Chondrocyte (in vitro differentiated cells): ENCODE results near the gene C9orf72. TPM values are rescaled to one million over a fixed set of nuclear protein-coding genes. Genes with fewer than 3 reads are reported as not detected.

Experiments
- DNase-seq: peaks from one replicate; pipeline ENCODE4 v3.0.0; 2021; ENCODE audit warnings: mixed read lengths, low spot score
- H3K27ac Mint-ChIP-seq: one replicate; pipeline ENCODE4 v1.8.0; 2021; ENCODE audit warnings: mild to moderate bottlenecking, moderate library complexity, mixed read lengths; ENCODE audit not compliant: unreplicated experiment
- H3K27me3 Mint-ChIP-seq: 2 replicates; pipeline ENCODE4 v1.8.0; 2021; ENCODE audit warnings: low read depth, mixed read lengths
- H3K36me3 Mint-ChIP-seq: 2 replicates; pipeline ENCODE4 v1.8.0; 2021; ENCODE audit warnings: low read depth, mixed read lengths
- H3K4me1 Mint-ChIP-seq: 2 replicates; pipeline ENCODE4 v1.8.0; 2021; ENCODE audit warnings: low read depth, mild to moderate bottlenecking, mixed read lengths
- H3K4me3 Mint-ChIP-seq: one replicate; pipeline ENCODE4 v1.8.0; 2021; ENCODE audit warnings: mild to moderate bottlenecking, moderate library complexity, mixed read lengths; ENCODE audit not compliant: unreplicated experiment
- H3K9me3 Mint-ChIP-seq: 2 replicates; pipeline ENCODE4 v1.8.0; 2021; ENCODE audit warnings: low read depth, mixed read lengths
- total RNA-seq: library from RNA; stranded (reverse); gene quantifications from 3 replicates; pipeline ENCODE4 v1.2.1, GENCODE V29; 2021
- TF ChIP-seq, protein P1 (sequence below): fragments of 200-600 bp; sonication (generic); IDR thresholded peaks from 2 replicates; pipeline ENCODE4 v1.5.0; 2021; ENCODE audit warnings: antibody characterized with exemption, mild to moderate bottlenecking, moderate library complexity

The C9orf72 gene
- total RNA-seq, 1 donor from 2014 or later, result 9.4 TPM

DNA sequence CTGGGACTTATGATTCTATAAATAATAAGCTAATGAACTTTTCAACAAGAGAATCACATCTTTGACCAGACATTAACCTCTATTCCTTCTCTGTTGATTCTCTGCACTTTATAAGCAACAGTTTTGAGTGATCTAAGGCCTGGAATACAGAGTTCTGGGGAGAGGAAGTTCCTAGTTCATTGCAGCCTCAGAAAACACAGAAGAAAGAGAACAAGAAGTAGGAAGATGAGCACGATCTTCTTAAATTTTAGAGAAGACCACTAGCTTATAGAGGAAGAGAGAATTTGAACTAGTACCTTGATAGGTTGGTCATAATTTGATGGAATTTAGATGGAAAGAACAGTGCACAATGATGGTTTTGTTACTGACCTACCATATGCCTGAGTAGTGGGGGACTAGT is 8.5 kb upstream of the C9orf72 start:
- Mint-ChIP-seq H3K4me3 (no peak overlapping the region), H3K27me3 (peaks cover 34% of the 10 kb centered on the region), H3K9me3 (peaks cover 9% of the 10 kb centered on the region), H3K27ac (no peak overlapping the region), H3K4me1 (no peaks in the 10 kb centered on the region), H3K36me3 (no peaks in the 10 kb centered on the region)
- TF ChIP-seq, protein P1, sequence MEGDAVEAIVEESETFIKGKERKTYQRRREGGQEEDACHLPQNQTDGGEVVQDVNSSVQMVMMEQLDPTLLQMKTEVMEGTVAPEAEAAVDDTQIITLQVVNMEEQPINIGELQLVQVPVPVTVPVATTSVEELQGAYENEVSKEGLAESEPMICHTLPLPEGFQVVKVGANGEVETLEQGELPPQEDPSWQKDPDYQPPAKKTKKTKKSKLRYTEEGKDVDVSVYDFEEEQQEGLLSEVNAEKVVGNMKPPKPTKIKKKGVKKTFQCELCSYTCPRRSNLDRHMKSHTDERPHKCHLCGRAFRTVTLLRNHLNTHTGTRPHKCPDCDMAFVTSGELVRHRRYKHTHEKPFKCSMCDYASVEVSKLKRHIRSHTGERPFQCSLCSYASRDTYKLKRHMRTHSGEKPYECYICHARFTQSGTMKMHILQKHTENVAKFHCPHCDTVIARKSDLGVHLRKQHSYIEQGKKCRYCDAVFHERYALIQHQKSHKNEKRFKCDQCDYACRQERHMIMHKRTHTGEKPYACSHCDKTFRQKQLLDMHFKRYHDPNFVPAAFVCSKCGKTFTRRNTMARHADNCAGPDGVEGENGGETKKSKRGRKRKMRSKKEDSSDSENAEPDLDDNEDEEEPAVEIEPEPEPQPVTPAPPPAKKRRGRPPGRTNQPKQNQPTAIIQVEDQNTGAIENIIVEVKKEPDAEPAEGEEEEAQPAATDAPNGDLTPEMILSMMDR, result no peak
- DNase-seq, result no peak

DNA sequence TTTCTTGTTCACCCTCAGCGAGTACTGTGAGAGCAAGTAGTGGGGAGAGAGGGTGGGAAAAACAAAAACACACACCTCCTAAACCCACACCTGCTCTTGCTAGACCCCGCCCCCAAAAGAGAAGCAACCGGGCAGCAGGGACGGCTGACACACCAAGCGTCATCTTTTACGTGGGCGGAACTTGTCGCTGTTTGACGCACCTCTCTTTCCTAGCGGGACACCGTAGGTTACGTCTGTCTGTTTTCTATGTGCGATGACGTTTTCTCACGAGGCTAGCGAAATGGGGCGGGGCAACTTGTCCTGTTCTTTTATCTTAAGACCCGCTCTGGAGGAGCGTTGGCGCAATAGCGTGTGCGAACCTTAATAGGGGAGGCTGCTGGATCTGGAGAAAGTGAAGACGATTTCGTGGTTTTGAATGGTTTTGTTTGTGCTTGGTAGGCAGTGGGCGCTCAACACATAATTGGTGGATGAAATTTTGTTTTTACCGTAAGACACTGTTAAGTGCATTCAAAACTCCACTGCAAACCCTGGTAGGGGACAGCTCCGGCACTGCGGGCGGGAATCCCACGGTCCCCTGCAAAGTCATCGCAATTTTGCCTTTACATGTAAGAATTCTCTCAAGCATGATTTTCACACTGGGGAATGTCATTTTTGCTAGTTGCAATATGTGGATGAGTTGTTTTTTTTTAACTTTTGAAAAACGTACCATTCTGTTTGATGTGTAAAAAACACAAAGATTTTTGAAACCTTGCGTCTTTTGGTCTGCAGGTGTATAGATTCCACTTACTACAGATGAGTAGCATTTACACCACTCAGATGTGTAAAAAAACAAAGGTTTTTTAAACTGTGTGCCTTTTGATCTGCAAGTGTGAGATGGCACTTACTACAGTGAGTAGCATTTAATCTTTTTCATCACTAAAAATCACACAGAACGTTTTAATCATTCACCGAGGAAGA is 631 bp upstream of the C9orf72 start:
- Mint-ChIP-seq H3K4me3 (peak overlapping the region; percentile 97), H3K9me3 (peaks cover 9% of the 10 kb centered on the region)
- TF ChIP-seq, protein P1, result no peak

DNA sequence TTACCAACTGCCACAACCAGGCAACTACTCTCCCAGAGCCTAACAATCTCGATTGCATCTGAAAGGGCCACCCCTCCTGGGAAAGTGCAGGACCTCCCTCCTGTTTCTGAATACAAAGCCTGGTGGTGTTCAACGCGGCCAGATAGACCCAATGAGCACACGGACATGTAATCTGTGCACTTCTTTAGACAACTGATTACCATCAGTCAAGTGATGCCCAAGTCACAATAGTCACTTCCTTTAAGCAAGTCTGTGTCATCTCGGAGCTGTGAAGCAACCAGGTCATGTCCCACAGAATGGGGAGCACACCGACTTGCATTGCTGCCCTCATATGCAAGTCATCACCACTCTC is 739 bp downstream of the C9orf72 start:
- Mint-ChIP-seq H3K9me3 (no peaks in the 10 kb centered on the region), H3K36me3 (no peaks in the 10 kb centered on the region), H3K27me3 (peaks cover 4% of the 10 kb centered on the region), H3K27ac (peak overlapping the region; percentile 92), H3K4me1 (peaks cover 18% of the 10 kb centered on the region), H3K4me3 (peak overlapping the region; percentile 97)
- TF ChIP-seq, protein P1, result no peak
- DNase-seq, result no peak

More for the DNA sequence above, 631 bp upstream of the C9orf72 start:
- H3K27ac Mint-ChIP-seq, result peak overlapping the region; percentile 100
- peaks cover 9% of the 10 kb centered on the region for H3K27me3 Mint-ChIP-seq
- peak; percentile 90 for DNase-seq
- no peaks in the 10 kb centered on the region for H3K36me3 Mint-ChIP-seq
- H3K4me1 Mint-ChIP-seq, result peaks cover 18% of the 10 kb centered on the region

DNA sequence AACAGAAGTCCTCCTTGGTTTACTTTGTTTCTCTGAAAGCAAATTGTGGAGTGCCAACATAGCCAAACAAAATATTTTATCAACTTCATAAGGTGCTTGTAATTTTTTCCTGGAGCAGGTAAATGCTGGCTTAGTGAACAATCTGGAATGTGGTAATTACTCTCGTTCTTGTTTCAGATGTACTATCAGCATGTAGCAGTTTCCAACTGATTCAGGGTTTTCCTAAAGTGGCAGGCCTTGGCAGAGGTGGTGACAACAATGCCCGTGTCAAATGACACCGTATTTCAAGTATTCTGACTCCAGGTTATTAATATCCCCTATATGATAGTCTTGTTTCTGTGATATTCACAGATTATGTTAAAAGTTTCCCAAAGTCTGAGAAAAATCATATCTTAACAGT is 1.2 kb downstream of the C9orf72 start:
- Mint-ChIP-seq H3K4me3 (peak overlapping the region; percentile 97), H3K4me1 (peaks cover 18% of the 10 kb centered on the region), H3K36me3 (no peaks in the 10 kb centered on the region), H3K9me3 (no peaks in the 10 kb centered on the region), H3K27ac (peak overlapping the region; percentile 92), H3K27me3 (peaks cover 4% of the 10 kb centered on the region)
- no peak for DNase-seq
- TF ChIP-seq, protein P1, result no peak

DNA sequence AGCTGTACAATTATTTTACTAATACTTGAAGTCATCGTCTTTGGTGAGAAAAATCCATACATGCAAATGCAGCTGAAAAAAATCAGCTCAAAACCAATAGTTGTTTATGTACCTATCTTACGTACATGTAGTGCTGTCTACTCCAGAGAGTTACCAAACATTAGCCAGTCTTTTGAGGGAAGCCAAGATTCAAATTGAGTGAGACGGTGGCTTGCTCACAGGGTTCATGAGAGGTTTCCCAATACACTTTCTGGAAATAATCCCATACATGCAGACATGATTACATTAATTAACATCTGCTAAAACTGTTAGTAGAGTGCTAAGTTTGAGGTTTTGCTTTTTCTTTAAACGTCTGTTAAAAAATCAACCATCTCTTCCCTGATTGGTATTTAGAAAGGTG is 2.3 kb downstream of the C9orf72 start:
- Mint-ChIP-seq H3K36me3 (no peaks in the 10 kb centered on the region), H3K4me1 (peaks cover 18% of the 10 kb centered on the region), H3K27me3 (peaks cover 4% of the 10 kb centered on the region)

More for the DNA sequence above, 2.3 kb downstream of the C9orf72 start:
- no peak overlapping the region for H3K27ac Mint-ChIP-seq
- no peaks in the 10 kb centered on the region for H3K9me3 Mint-ChIP-seq
- no peak overlapping the region for H3K4me3 Mint-ChIP-seq
- DNase-seq, result no peak
- TF ChIP-seq, protein P1, result no peak
